IMR-90 (cell line): Measurements from ENCODE around the gene KCNK18. TPM values are rescaled to one million over a fixed set of nuclear protein-coding genes. Genes with fewer than 3 reads are reported as not detected.

Experiments used
- ATAC-seq: fragments of 200-7000 bp; cut with Tn5 transposase; 2 replicates; pipeline ENCODE4 v1.9.1; 2020; ENCODE audit warnings: low read depth, mild to moderate bottlenecking, moderate library complexity
- BruUV-seq: library from RNA; stranded (reverse); fragments of 400-500 nt; replicated peaks from 2 replicates; lab custom pipeline; 2021; lab: Mats Ljungman, UMichigan
- CTCF ChIA-PET: fragments of 300-600 bp; formaldehyde crosslinking; extraction: SDS; loops from one replicate; lab custom pipeline; 2021; ENCODE audit warnings: antibody characterized with exemption; lab: Yijun Ruan, JAX
- POLR2A ChIA-PET: fragments of 300-600 bp; sonication (Branson Sonifier 250); formaldehyde crosslinking; loops from one replicate; lab custom pipeline; 2022; ENCODE audit warnings: antibody characterized with exemption; ENCODE audit not compliant: unreplicated experiment; lab: Charles Lee
- DNase-seq: peaks from one replicate; pipeline ENCODE4 v3.0.0; 2013
- H2AFZ ChIP-seq: replicated peaks from 2 replicates; pipeline ENCODE3; 2013; ENCODE audit warnings: low read length, mild to moderate bottlenecking; ENCODE audit not compliant: poor library complexity
- H2AK5ac ChIP-seq: 2 replicates; pipeline ENCODE4 v1.6.1; 2013; ENCODE audit warnings: low read depth, low read length, inconsistent platforms
- H2AK9ac ChIP-seq: replicated peaks from 2 replicates; pipeline ENCODE3; 2013; ENCODE audit warnings: mild to moderate bottlenecking, low read depth, low read length, moderate library complexity; ENCODE audit not compliant: poor library complexity
- H2BK120ac ChIP-seq: 2 replicates; pipeline ENCODE4 v1.6.1; 2013; ENCODE audit warnings: low read depth, low read length, inconsistent platforms
- H2BK15ac ChIP-seq: 3 replicates; pipeline ENCODE4 v1.6.1; 2013; ENCODE audit warnings: low read depth, low read length, inconsistent platforms
- H2BK20ac ChIP-seq: 2 replicates; pipeline ENCODE4 v1.6.1; 2013; ENCODE audit warnings: low read depth, mild to moderate bottlenecking, inconsistent platforms, low read length, moderate library complexity
- H2BK5ac ChIP-seq: 2 replicates; pipeline ENCODE4 v1.6.1; 2013; ENCODE audit warnings: mild to moderate bottlenecking, low read depth, low read length, inconsistent platforms; ENCODE audit not compliant: poor library complexity, severe bottlenecking
- H3K14ac ChIP-seq: replicated peaks from 2 replicates; pipeline ENCODE4 v1.6.1; 2013; ENCODE audit warnings: low read depth, low read length, inconsistent platforms
- H3K18ac ChIP-seq: 2 replicates; pipeline ENCODE4 v1.6.1; 2013; ENCODE audit warnings: low read depth, low read length, control low read depth
- H3K23ac ChIP-seq: 2 replicates; pipeline ENCODE4 v1.6.1; 2013; ENCODE audit warnings: low read depth, low read length, inconsistent platforms
- H3K27ac ChIP-seq: 2 replicates; pipeline ENCODE4 v1.5.1; 2013; ENCODE audit warnings: mild to moderate bottlenecking, control low read depth, low read length; ENCODE audit not compliant: insufficient read depth
- H3K27me3 ChIP-seq: 2 replicates; pipeline ENCODE4 v1.6.1; 2013; ENCODE audit warnings: low read length; ENCODE audit not compliant: control insufficient read depth, insufficient read depth
- H3K36me3 ChIP-seq: 2 replicates; pipeline ENCODE4 v1.6.1; 2013; ENCODE audit warnings: low read length, mixed read lengths; ENCODE audit not compliant: control insufficient read depth, insufficient read depth
- H3K4ac ChIP-seq: 2 replicates; pipeline ENCODE4 v1.6.1; 2013; ENCODE audit warnings: low read depth, low read length, inconsistent platforms
- H3K4me1 ChIP-seq: 2 replicates; pipeline ENCODE4 v1.6.1; 2013; ENCODE audit warnings: low read length, mixed read lengths; ENCODE audit not compliant: control insufficient read depth, insufficient read depth
- H3K4me2 ChIP-seq: 2 replicates; pipeline ENCODE4 v1.6.1; 2013; ENCODE audit warnings: low read depth, mild to moderate bottlenecking, control low read depth, low read length, moderate library complexity
- H3K4me3 ChIP-seq: 2 replicates; pipeline ENCODE4 v1.5.1; 2013; ENCODE audit warnings: low read depth, mild to moderate bottlenecking, control low read depth, low read length, moderate library complexity; ENCODE audit not compliant: insufficient read depth
- H3K56ac ChIP-seq: 2 replicates; pipeline ENCODE4 v1.6.1; 2013; ENCODE audit warnings: low read length, inconsistent platforms; ENCODE audit not compliant: insufficient read depth; ENCODE audit errors: extremely low read depth
- H3K79me1 ChIP-seq, 2 experiments: 2 replicates each; pipeline ENCODE4 v1.6.1; 2013; ENCODE audit warnings: low read length in 2 of 2, inconsistent platforms in 1 of 2, low read depth in 1 of 2
- H3K9ac ChIP-seq: 2 replicates; pipeline ENCODE4 v1.6.1; 2013; ENCODE audit warnings: low read depth, low read length, control low read depth
- H3K9me1 ChIP-seq: 2 replicates; pipeline ENCODE4 v1.6.1; 2013; ENCODE audit warnings: low read length, inconsistent platforms; ENCODE audit not compliant: insufficient read depth
- H3K9me3 ChIP-seq: 2 replicates; pipeline ENCODE4 v1.6.1; 2013; ENCODE audit warnings: low read length; ENCODE audit not compliant: control insufficient read depth, insufficient read depth
- H4K20me1 ChIP-seq: 2 replicates; pipeline ENCODE4 v1.6.1; 2013; ENCODE audit warnings: low read length, inconsistent platforms; ENCODE audit not compliant: insufficient read depth
- H4K5ac ChIP-seq: 2 replicates; pipeline ENCODE4 v1.6.1; 2013; ENCODE audit warnings: mild to moderate bottlenecking, low read depth, low read length, control low read depth
- H4K8ac ChIP-seq, 2 experiments: 2 replicates each; pipeline ENCODE4 v1.6.1; 2013; ENCODE audit warnings: low read depth in 2 of 2, low read length in 2 of 2, control low read depth in 1 of 2, inconsistent platforms in 1 of 2
- H4K91ac ChIP-seq: 2 replicates; pipeline ENCODE4 v1.6.1; 2013; ENCODE audit warnings: low read depth, low read length, inconsistent platforms; ENCODE audit not compliant: insufficient read depth
- BHLHE40 ChIP-seq: fragments of 150-350 bp; IDR thresholded peaks from 2 replicates; pipeline ENCODE4 v1.6.1; 2016; ENCODE audit warnings: mild to moderate bottlenecking, low read depth, low read length
- CEBPB ChIP-seq: IDR thresholded peaks from 2 replicates; pipeline ENCODE4 v1.6.1; 2012; ENCODE audit warnings: low read depth, low read length, improper control_type of control experiment
- CHD1 ChIP-seq: IDR thresholded peaks from 2 replicates; pipeline ENCODE4 v1.6.1; 2012; ENCODE audit warnings: low read depth, low read length, improper control_type of control experiment
- MAFK ChIP-seq: IDR thresholded peaks from 2 replicates; pipeline ENCODE4 v1.6.1; 2012; ENCODE audit warnings: low read depth, low read length, improper control_type of control experiment
- MAZ ChIP-seq: IDR thresholded peaks from 2 replicates; pipeline ENCODE4 v1.6.1; 2012; ENCODE audit warnings: low read depth, mild to moderate bottlenecking, low read length, improper control_type of control experiment, moderate library complexity, borderline replicate concordance
- MXI1 ChIP-seq: IDR thresholded peaks from 2 replicates; pipeline ENCODE4 v1.6.1; 2012; ENCODE audit warnings: low read depth, mild to moderate bottlenecking, low read length, moderate library complexity, borderline replicate concordance
- POLR2A ChIP-seq: IDR thresholded peaks from 2 replicates; pipeline ENCODE4 v1.6.1; 2012; ENCODE audit warnings: mild to moderate bottlenecking, low read depth, low read length
- RAD21 ChIP-seq: IDR thresholded peaks from 2 replicates; pipeline ENCODE4 v1.6.1; 2012; ENCODE audit warnings: low read length, improper control_type of control experiment
- RCOR1 ChIP-seq: IDR thresholded peaks from 2 replicates; pipeline ENCODE4 v1.6.1; 2012; ENCODE audit warnings: mild to moderate bottlenecking, low read length, improper control_type of control experiment; ENCODE audit not compliant: insufficient replicate concordance
- RFX5 ChIP-seq: IDR thresholded peaks from 2 replicates; pipeline ENCODE4 v1.8.0; 2012; ENCODE audit warnings: low read depth, mild to moderate bottlenecking, low read length, moderate library complexity
- SMC3 ChIP-seq: fragments of 150-350 bp; IDR thresholded peaks from 2 replicates; pipeline ENCODE4 v1.6.1; 2016; ENCODE audit warnings: low read depth, mild to moderate bottlenecking, antibody characterized with exemption, low read length, moderate library complexity
- WGBS, 2 experiments: methylation state at CpG; one replicate each; pipeline versions ENCODE4 v1.1.5 to v1.1.7; 2013; ENCODE audit warnings: missing lambda C conversion rate in 2 of 2; ENCODE audit not compliant: insufficient read length in 1 of 2; ENCODE audit errors: extremely low coverage in 2 of 2; 5-methylcytosine and 5-hydroxymethylcytosine counted together
- dilution Hi-C: fragments of 300-500 bp; cut with HindIII; formaldehyde crosslinking; loops from one replicate; pipeline ENCODE4 v1.14.3; 2018; ENCODE audit warnings: low sequenced_read_pairs; ENCODE audit not compliant: unreplicated experiment
- in situ Hi-C: fragments of 300-500 bp; cut with MboI; formaldehyde crosslinking; loops from 3 replicates; pipeline ENCODE4 v1.14.3; 2019; ENCODE audit warnings: low sequenced_read_pairs, inconsistent platforms, mixed read lengths
- intact Hi-C: fragments of 100-400 bp; cut with micrococcal nuclease; formaldehyde crosslinking; loops from 2 replicates; pipeline ENCODE4 v1.10.0; 2022
- polyA plus RNA-seq, 3 experiments: library from polyadenylated mRNA; depleted of rRNA; stranded (reverse); fragments of >200 nt; gene quantifications; 2 replicates each; pipeline ENCODE4 v1.2.3, GENCODE V29; 2012; ENCODE audit warnings: low replicate concordance in 1 of 3
- total RNA-seq: library from RNA; depleted of rRNA; stranded (reverse); fragments of >200 nt; gene quantifications from 2 replicates; pipeline ENCODE4 v1.2.3, GENCODE V29; 2012
- TF ChIP-seq, protein P1 (sequence below): fragments of 150-350 bp; IDR thresholded peaks from 2 replicates; pipeline ENCODE4 v1.6.1; 2016; ENCODE audit warnings: low read depth, mild to moderate bottlenecking, low read length, moderate library complexity, borderline replicate concordance
- TF ChIP-seq, protein P2 (sequence below): conservative IDR thresholded peaks from 2 replicates; pipeline ENCODE4 v1.5.1; 2012; ENCODE audit warnings: mild to moderate bottlenecking, low read depth, low read length, improper control_type of control experiment
- TF ChIP-seq, protein P3 (sequence below): fragments of 150-350 bp; IDR thresholded peaks from 2 replicates; pipeline ENCODE4 v1.6.1; 2017; ENCODE audit warnings: mild to moderate bottlenecking, antibody characterized with exemption, low read length, low read depth

KCNK18 gene
- total and polyA plus RNA-seq, 2 of the 4 experiments (the other 2 are of a cell fraction) = not detected

DNA sequence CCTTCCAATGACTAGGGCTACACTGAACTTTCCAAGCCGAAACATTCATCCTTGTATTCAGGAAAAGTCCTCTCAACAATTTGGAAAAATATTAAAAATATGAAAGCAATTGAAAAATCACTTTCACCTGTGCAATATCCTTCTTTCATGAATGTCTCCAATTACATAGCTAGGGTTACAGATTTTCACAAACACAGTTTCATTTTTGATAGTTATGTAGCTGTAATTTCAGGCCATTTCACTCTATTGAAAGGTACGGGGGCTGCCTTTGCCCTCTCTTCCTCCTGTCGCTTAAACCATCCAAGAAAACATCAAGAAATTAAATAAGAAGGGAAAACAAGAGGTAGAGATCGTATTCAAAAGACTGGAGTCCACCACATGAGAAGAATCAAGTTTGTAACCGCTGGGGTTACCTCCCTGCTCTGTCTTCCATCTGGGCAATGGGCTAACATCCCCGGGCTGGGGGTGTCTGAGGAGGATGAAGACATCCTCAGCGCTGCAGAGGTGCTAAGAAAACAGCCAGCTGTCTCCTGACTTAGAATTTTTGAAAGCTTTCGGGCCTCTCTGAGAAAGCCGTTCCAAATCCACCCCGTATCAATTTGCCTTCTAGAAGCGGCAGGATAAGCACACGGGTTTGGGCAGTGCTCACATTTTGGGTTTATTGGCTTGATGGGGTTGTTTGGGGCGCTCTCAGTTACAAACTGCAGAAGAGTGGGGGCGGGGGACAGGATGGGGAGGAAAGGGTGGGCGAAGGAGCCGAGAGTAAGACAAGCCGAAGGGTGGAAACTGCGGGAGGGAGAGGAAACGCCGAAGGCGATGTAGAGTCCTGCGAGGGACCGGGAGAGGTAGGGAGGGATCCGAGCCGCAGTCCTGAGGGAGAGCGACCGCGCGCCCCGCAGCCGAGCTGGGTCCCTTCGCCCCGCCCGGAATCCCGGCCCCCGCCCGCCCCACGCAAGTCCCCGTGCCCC, 34.9 kb upstream of the KCNK18 start:
- H4K5ac ChIP-seq = no peak overlapping the region
- intact Hi-C loops = loop anchor here (10.0 kb wide), 1 partner anchor 158 kb away; the partner anchor contains the start of gene SHTN1
- H3K36me3 ChIP-seq = no peaks in the 10 kb centered on the region
- H3K9me3 ChIP-seq = peaks cover 4% of the 10 kb centered on the region; the same call in 1 of the 2 replicates
- no peak overlapping the region for H3K56ac ChIP-seq
- 0% methylated on average over 4 of the region's 39 CpGs; no CpG with 5 or more reads in 1 of the 2 experiments for WGBS, 2 experiments
- no peaks in the 10 kb centered on the region for H3K79me1 ChIP-seq
- no peak overlapping the region for H4K8ac ChIP-seq
- no peak overlapping the region for H3K9ac ChIP-seq
- dilution Hi-C loops = no loop called here
- H2BK5ac ChIP-seq = no peak overlapping the region
- no peaks in the 10 kb centered on the region; the same call in 1 of the 2 replicates for H3K4me1 ChIP-seq
- no peak overlapping the region for H3K14ac ChIP-seq
- H2BK20ac ChIP-seq = no peak overlapping the region
- no peak overlapping the region for H2BK15ac ChIP-seq
- no peak for DNase-seq
- peaks cover 83% of the 10 kb centered on the region for H3K27me3 ChIP-seq
- H2AK5ac ChIP-seq = no peak overlapping the region
- in situ Hi-C loops = no loop called here
- no peak overlapping the region for H3K23ac ChIP-seq
- no peaks in the 10 kb centered on the region for H3K9me1 ChIP-seq
- no peak overlapping the region for H3K18ac ChIP-seq
- CTCF ChIA-PET = no interaction called here
- no peak overlapping the region for H2AFZ ChIP-seq
- H3K4ac ChIP-seq = no peak overlapping the region
- no peak overlapping the region for H3K4me3 ChIP-seq
- H4K91ac ChIP-seq = no peak overlapping the region
- ATAC-seq = no peak
- BruUV-seq = no TSS peak
- H3K4me2 ChIP-seq = no peak overlapping the region
- H2BK120ac ChIP-seq = no peak overlapping the region
- H4K20me1 ChIP-seq = no peaks in the 10 kb centered on the region
- no peak overlapping the region for H3K27ac ChIP-seq
- POLR2A ChIA-PET = no interaction called here
- no peak overlapping the region for H2AK9ac ChIP-seq
- TF ChIP-seq MAZ (no peak), CEBPB (no peak), POLR2A (no peak), BHLHE40 (no peak), MXI1 (no peak), MAFK (no peak), CHD1 (no peak), RAD21 (no peak), SMC3 (no peak), RFX5 (no peak), RCOR1 (no peak)
- TF ChIP-seq, protein P1, sequence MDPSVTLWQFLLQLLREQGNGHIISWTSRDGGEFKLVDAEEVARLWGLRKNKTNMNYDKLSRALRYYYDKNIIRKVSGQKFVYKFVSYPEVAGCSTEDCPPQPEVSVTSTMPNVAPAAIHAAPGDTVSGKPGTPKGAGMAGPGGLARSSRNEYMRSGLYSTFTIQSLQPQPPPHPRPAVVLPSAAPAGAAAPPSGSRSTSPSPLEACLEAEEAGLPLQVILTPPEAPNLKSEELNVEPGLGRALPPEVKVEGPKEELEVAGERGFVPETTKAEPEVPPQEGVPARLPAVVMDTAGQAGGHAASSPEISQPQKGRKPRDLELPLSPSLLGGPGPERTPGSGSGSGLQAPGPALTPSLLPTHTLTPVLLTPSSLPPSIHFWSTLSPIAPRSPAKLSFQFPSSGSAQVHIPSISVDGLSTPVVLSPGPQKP = no peak
- TF ChIP-seq, protein P2, sequence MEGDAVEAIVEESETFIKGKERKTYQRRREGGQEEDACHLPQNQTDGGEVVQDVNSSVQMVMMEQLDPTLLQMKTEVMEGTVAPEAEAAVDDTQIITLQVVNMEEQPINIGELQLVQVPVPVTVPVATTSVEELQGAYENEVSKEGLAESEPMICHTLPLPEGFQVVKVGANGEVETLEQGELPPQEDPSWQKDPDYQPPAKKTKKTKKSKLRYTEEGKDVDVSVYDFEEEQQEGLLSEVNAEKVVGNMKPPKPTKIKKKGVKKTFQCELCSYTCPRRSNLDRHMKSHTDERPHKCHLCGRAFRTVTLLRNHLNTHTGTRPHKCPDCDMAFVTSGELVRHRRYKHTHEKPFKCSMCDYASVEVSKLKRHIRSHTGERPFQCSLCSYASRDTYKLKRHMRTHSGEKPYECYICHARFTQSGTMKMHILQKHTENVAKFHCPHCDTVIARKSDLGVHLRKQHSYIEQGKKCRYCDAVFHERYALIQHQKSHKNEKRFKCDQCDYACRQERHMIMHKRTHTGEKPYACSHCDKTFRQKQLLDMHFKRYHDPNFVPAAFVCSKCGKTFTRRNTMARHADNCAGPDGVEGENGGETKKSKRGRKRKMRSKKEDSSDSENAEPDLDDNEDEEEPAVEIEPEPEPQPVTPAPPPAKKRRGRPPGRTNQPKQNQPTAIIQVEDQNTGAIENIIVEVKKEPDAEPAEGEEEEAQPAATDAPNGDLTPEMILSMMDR = no peak
- TF ChIP-seq, protein P3, sequence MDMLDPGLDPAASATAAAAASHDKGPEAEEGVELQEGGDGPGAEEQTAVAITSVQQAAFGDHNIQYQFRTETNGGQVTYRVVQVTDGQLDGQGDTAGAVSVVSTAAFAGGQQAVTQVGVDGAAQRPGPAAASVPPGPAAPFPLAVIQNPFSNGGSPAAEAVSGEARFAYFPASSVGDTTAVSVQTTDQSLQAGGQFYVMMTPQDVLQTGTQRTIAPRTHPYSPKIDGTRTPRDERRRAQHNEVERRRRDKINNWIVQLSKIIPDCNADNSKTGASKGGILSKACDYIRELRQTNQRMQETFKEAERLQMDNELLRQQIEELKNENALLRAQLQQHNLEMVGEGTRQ = no peak
